HG03139 (cell line): ENCODE measurements around the gene YIPF2.
A peak's percentile ranks its signal among the peaks of the same experiment; 100 is the strongest.
"Not testable (repeated sequence)": the region's sequence is repeated elsewhere in the genome, so short reads cannot be mapped to it uniquely, and the experiment has no call there.

Source experiments
- ATAC-seq: cut with Tn5 transposase; IDR thresholded peaks from one replicate; pipeline ENCODE4 v1.9.1; 2021; ENCODE audit not compliant: unreplicated experiment

Gene YIPF2

DNA sequence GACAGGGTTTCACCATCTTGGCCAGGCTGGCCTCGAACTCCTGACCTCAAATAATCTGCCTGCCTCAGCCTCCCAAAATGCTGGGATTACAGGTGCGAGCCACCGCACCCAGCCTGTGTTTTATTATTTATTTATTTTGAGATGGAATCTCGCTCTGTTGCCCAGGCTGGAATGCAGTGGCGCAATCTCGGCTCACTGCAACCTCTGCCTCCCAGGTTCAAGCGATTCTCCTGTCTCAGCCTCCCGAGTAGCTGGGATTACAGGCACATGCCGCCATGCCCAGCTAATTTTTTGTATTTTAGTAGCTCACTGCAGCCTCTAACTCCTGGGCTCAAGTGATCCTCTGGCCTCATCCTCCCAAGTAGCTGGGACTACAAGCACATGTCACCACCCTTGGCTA lies 50.8 kb downstream of the YIPF2 start:
- not testable (repeated sequence) for ATAC-seq

DNA sequence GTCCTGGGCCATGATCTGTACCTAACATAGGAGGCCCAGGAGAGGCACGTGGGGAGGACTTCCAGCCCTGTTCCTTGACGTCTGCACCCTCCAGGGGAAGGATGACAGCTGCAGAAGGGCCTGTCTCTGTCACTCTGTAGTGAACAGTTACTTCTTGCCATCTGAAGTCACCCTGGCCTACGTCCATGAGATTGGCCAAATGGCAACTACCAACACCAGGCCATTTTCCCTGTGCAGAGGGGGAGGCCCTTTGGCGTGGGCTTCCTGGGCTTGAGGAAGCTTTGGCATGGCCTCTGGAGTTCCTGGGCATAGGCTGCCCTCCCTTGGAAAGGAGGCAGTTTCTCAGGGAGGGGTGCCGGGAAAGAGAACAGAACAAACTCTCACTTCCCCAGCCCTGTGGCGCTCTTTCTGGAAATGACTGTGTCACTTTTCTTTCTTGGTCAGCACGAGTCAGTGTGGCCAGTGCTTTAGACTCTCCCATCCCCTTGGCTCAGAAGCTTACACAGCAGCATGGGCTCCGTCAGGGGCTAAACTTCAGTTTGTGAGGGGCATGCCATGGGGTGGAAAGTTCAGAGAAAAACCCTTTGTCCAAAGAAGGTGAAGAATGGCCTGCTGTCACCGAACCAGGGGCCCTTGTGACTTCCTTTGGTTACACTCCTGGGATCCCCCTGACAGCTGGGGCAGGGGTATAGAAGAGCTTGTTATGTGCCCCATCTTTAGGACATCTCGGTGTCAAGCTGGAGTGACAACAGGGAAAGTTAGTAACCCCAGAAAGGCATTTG lies 51.8 kb downstream of the YIPF2 start:
- ATAC-seq = peak; percentile 34

DNA sequence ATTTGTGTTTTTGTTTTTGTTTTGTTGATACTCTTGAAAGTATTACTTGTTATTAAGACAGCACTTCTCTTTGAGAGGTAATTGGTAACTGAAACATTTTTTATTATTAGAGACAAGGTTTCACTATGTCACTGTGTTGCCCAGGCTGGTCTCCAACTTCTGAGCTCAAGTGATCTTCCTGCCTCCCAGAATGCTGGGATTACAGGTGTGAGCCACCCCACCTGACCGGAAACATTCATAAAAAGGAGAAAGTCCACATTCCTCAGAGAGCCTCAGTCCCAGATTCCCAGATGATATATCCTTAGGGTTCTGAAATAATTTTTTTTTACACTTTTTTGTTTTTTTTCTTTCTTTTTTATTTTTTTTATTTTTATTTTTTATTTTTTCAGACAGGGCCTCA lies 54.4 kb downstream of the YIPF2 start:
- ATAC-seq = no peak

DNA sequence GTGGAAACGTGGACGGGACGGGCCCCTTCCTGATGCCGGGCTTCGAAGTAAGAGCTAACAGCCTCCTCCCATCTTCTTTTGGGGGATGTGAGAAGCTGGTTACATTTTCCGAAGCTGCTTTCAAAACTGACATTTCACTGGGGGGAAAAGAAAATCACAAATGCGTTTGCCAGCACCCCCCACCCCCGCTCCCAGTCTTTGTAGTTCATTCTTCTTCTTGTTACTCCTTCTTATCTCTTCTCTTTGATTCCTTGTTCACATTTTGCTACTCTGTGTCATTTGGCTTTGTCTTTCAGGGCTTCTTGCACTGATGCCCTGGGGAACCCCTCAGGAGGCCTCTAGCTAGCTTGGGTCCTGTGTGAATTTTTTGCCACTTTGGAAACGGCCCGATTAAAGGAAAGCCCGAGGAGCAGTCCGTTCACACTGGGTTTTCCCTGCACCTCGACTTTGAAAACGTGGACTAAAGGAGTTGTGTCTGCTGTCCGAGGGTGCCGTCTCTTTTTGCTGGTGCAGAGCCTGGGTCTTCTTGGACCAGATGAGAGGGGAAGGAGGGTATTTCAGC lies 55.8 kb downstream of the YIPF2 start:
- no peak for ATAC-seq
